Upper lobe of right lung (tissue), 1 donor: ENCODE measurements around the gene GSTO1. TPM values are rescaled to one million over a fixed set of nuclear protein-coding genes. Genes with fewer than 3 reads are reported as not detected.

Experiments used
- ATAC-seq: fragments of 200-7000 bp; cut with Tn5 transposase; one replicate; pipeline ENCODE4 v1.9.1; 2020; ENCODE audit warnings: mild to moderate bottlenecking, moderate library complexity
- DNase-seq: peaks from one replicate; pipeline ENCODE4 v3.0.0-alpha.2; 2020
- H3K27ac ChIP-seq: fragments of 200-600 bp; one replicate; pipeline ENCODE4 v1.8.0; 2022
- H3K27me3 ChIP-seq: fragments of 200-600 bp; one replicate; pipeline ENCODE4 v1.8.0; 2022; ENCODE audit warnings: mild to moderate bottlenecking
- H3K36me3 ChIP-seq: fragments of 200-600 bp; one replicate; pipeline ENCODE4 v1.8.0; 2022
- H3K4me1 ChIP-seq: fragments of 200-600 bp; one replicate; pipeline ENCODE4 v1.8.0; 2022
- H3K4me3 ChIP-seq: fragments of 200-600 bp; one replicate; pipeline ENCODE4 v1.8.0; 2022; ENCODE audit warnings: mild to moderate bottlenecking
- H3K9me3 ChIP-seq: fragments of 200-600 bp; one replicate; pipeline ENCODE4 v1.8.0; 2022
- intact Hi-C: fragments of 100-400 bp; cut with DNase I; formaldehyde crosslinking; loops from one replicate; pipeline ENCODE4 v1.11.0; 2022
- total RNA-seq: library from RNA; stranded (reverse); fragmentation: NEBNext Ultra II Directional; extraction: Animal tissue kit (Norgen Biotek cat#: 25700); gene quantifications from one replicate; pipeline ENCODE4 v1.2.1, GENCODE V29; 2021
- TF ChIP-seq, protein P1 (sequence below): fragments of 200-600 bp; IDR thresholded peaks from one replicate; pipeline ENCODE4 v1.8.0; 2022; ENCODE audit warnings: antibody characterized with exemption
- donor health status: DM: no; HTN: yes; CAD: no; lungs with severe emphysema.

Gene GSTO1
- total RNA-seq, 1 donor from 2014 or later = 110 TPM

GRCh38 chr10:104268713-104269645 is 14.3 kb downstream of the GSTO1 start, which contains the start of gene GSTO2:
Gene GSTO2, plus strand, starts transcription at chr10:104269184. Its CDS starts 5,732 bp downstream, at chr10:104274916.
- DNase-seq = peak; percentile 100
- intact Hi-C loops = no loop called here
- H3K9me3 ChIP-seq = no peaks in the 10 kb centered on the region
- peak; percentile 100 for ATAC-seq
- H3K36me3 ChIP-seq = peaks cover 44% of the 10 kb centered on the region
- TF ChIP-seq, protein P1, sequence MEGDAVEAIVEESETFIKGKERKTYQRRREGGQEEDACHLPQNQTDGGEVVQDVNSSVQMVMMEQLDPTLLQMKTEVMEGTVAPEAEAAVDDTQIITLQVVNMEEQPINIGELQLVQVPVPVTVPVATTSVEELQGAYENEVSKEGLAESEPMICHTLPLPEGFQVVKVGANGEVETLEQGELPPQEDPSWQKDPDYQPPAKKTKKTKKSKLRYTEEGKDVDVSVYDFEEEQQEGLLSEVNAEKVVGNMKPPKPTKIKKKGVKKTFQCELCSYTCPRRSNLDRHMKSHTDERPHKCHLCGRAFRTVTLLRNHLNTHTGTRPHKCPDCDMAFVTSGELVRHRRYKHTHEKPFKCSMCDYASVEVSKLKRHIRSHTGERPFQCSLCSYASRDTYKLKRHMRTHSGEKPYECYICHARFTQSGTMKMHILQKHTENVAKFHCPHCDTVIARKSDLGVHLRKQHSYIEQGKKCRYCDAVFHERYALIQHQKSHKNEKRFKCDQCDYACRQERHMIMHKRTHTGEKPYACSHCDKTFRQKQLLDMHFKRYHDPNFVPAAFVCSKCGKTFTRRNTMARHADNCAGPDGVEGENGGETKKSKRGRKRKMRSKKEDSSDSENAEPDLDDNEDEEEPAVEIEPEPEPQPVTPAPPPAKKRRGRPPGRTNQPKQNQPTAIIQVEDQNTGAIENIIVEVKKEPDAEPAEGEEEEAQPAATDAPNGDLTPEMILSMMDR = no peak
- H3K4me1 ChIP-seq = peaks cover 8% of the 10 kb centered on the region
- H3K27ac ChIP-seq = peak within 1 kb of the TSS; percentile 89
- H3K27me3 ChIP-seq = no peaks in the 10 kb centered on the region
- H3K4me3 ChIP-seq = peak within 1 kb of the TSS; percentile 89

GRCh38 chr10:104273286-104273685 is 18.6 kb downstream of the GSTO1 start:
- peaks cover 1% of the 10 kb centered on the region for H3K36me3 ChIP-seq
- no peaks in the 10 kb centered on the region for H3K27me3 ChIP-seq
- TF ChIP-seq, protein P1 = no peak
- H3K27ac ChIP-seq = no peak overlapping the region
- no peak for DNase-seq
- H3K9me3 ChIP-seq = no peaks in the 10 kb centered on the region
- H3K4me1 ChIP-seq = peaks cover 3% of the 10 kb centered on the region
- H3K4me3 ChIP-seq = no peak overlapping the region
- no peak for ATAC-seq
- intact Hi-C loops = no loop called here

GRCh38 chr10:104273899-104274575 is 19.3 kb downstream of the GSTO1 start:
- DNase-seq (no peak), ATAC-seq (no peak)
- TF ChIP-seq, protein P1 = no peak

DNA sequence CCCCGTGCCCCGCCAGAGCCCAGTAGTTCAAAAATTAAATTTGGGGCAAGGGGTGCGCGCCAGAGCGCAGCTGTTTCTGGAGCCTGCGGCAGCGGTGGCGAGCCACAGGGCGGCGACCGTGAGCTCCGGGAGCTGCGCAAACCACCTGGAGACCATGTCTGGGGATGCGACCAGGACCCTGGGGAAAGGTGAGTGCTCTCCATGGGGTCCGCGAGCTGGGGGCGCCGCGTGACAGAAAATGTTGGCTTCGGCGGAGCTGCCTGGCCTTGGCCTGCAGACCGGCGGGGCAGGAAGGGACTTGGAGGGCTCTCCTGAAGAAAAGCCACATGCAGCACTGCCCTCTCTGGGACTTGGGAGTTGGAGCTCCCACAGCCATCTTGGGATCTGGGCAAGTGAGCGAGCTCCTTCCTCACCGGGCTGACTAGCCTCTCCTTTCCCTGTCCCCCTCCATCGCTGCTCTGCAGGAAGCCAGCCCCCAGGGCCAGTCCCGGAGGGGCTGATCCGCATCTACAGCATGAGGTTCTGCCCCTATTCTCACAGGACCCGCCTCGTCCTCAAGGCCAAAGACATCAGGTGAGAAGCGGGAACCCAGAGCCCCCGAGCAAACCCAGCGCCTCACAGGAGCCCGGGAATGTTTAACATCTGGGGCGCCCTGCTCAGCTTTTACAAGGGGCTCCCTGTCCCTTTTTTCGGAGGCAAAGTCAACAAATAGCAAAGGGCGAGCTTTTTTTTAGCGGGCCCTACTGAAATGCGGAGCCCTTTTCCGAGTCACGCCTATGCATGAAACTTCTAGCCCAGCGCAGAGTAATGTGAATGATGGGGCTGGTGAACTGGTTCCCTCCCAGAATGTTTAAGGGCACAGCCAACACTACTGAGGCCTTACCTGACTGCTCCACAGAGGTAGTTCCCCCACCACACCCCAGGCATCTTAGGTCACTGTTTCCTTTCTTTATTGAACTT is 20.4 kb downstream of the GSTO1 start:
- ATAC-seq (peak; percentile 96), DNase-seq (peak; percentile 84)
- Histone ChIP-seq H3K36me3 (no peaks in the 10 kb centered on the region), H3K9me3 (no peaks in the 10 kb centered on the region), H3K4me1 (no peaks in the 10 kb centered on the region), H3K27me3 (no peaks in the 10 kb centered on the region), H3K4me3 (peak overlapping the region; percentile 43), H3K27ac (no peak overlapping the region)
- intact Hi-C loops = no loop called here
- TF ChIP-seq, protein P1 = peak; percentile 82

More at GRCh38 chr10:104273899-104274575, 19.3 kb downstream of the GSTO1 start:
- Histone ChIP-seq H3K27ac (no peak overlapping the region), H3K4me1 (peaks cover 3% of the 10 kb centered on the region), H3K27me3 (no peaks in the 10 kb centered on the region), H3K4me3 (no peak overlapping the region), H3K36me3 (no peaks in the 10 kb centered on the region), H3K9me3 (no peaks in the 10 kb centered on the region)
- intact Hi-C loops = no loop called here

DNA sequence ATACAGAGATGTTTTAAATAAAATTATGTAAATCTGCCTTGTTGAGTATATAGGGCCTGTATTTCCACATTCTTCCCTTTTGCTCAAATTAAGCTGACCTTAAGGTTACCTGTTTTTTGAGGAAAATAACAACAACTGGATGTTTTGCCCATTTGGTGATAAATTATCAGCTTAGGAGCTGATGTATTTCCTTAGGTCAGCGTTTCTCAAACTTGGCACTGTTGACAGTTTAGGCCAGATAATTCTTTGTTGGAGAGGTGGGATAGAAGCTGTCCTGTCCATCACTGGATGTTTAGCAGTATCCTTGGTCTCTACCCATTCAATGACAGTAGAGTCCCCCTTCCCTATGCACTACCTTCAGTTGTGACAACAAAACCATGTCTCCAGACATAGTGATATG is 21.5 kb downstream of the GSTO1 start:
- no peaks in the 10 kb centered on the region for H3K4me1 ChIP-seq
- H3K27me3 ChIP-seq = no peaks in the 10 kb centered on the region
- H3K9me3 ChIP-seq = no peaks in the 10 kb centered on the region
- no peak for ATAC-seq
- no peaks in the 10 kb centered on the region for H3K36me3 ChIP-seq
- no peak overlapping the region for H3K4me3 ChIP-seq
- intact Hi-C loops = no loop called here
- TF ChIP-seq, protein P1 = no peak
- no peak overlapping the region for H3K27ac ChIP-seq
- no peak for DNase-seq
